Measurements from ENCODE around the gene MAMDC2.

The MAMDC2 gene

DNA sequence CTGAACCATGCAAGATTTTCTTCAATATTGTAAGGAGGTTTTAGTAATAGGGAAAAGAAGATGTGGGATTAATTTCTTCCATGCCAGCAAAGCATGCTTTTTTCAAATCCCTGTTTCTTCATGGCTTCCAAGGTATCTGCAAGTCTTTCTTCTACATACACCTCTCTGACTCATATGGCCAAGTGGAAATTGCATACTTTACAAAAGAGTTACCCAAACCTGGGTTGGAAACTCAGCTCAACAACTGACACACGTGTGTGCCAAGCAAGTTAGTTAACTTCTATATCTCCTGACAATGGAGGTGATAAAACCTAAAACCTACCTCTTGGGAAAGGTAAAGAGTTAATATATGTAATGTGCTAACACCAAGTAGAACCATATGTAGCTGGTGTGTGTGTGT lies 28.5 kb upstream of the MAMDC2 start:
- no peak overlapping the region for H3K4me3 ChIP-seq (ENCODE audit: low read length)
- DNase-seq (ENCODE audit: low read depth): no peak
- TF ChIP-seq, protein P1, sequence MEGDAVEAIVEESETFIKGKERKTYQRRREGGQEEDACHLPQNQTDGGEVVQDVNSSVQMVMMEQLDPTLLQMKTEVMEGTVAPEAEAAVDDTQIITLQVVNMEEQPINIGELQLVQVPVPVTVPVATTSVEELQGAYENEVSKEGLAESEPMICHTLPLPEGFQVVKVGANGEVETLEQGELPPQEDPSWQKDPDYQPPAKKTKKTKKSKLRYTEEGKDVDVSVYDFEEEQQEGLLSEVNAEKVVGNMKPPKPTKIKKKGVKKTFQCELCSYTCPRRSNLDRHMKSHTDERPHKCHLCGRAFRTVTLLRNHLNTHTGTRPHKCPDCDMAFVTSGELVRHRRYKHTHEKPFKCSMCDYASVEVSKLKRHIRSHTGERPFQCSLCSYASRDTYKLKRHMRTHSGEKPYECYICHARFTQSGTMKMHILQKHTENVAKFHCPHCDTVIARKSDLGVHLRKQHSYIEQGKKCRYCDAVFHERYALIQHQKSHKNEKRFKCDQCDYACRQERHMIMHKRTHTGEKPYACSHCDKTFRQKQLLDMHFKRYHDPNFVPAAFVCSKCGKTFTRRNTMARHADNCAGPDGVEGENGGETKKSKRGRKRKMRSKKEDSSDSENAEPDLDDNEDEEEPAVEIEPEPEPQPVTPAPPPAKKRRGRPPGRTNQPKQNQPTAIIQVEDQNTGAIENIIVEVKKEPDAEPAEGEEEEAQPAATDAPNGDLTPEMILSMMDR (conservative IDR thresholded peaks at IDR 0.05; ENCODE audit: low read length): no peak

DNA sequence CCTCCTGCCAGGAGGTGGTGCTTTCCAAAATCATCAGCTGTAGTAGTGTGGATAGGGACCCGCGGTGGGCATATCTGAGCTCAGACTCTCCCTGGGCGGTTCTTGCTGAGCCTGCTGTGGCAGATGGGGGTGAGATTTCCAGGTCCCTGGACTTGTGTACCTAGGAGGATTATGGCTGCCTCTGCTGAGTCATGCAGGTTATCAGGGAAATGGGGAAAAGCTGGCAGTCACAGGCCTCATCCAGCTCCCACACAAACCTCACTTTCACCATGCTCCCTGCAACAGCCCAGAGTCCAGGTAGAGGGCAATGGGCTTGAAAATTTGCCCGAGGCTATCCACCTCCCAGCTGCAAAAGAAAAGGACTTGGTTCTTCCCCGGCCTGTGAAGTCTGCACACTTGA lies 23.4 kb upstream of the MAMDC2 start:
- no peak overlapping the region for H3K4me3 ChIP-seq (ENCODE audit: low read length)
- DNase-seq (ENCODE audit: low read depth): no peak
- TF ChIP-seq, protein P1 (conservative IDR thresholded peaks at IDR 0.05; ENCODE audit: low read length): no peak

DNA sequence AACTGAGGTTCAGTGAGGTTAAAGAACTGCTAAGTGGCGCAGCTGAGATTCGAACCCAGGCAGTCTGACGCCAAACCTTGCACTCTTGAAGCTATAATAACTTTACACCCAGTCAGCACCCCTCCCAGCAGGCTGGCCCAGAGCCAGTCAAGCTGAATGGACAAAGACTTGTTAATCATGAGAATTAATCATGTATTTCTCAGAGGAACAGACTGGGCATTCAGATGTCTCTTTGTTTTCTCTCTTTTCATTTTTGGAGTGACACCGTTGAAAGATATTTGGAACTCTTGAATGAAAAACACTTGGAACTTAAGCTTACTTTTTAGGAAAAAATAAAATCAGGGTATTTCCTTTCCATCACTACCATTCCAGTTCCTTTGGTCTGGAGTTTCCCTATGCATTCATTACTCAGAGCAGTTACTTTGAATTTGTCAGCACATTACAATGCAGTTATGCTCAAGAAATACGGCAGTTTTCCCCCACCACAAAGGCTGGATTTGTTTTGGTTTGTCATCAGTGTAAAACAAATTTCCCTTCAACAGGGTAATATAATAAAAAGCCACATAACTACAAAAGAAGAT lies 22.6 kb upstream of the MAMDC2 start:
- TF ChIP-seq, protein P1 (conservative IDR thresholded peaks at IDR 0.05; ENCODE audit: low read length): no peak
- H3K4me3 ChIP-seq (ENCODE audit: low read length): no peak overlapping the region
- DNase-seq (ENCODE audit: low read depth): peak; percentile 78

DNA sequence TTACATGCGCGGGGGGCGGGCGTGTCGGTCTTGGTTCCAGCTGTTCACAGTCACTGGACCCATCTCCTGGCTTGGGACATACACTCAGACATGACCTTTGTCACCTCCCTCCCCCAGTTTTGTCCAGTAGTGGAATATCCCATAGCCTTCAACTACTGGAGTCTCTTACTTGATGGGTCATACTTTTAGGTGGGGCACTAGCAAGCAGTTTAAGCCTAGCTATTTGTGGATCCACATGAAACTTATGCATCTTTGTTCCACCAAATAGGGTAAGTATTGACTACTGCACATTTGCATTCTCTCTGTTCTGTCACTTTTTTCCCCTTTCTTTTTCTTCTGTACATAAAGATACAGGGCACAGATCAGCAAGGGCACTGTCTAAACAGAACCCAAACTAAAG lies 15.4 kb upstream of the MAMDC2 start:
- no peak overlapping the region for H3K4me3 ChIP-seq (ENCODE audit: low read length)
- DNase-seq (ENCODE audit: low read depth): no peak
- TF ChIP-seq, protein P1 (conservative IDR thresholded peaks at IDR 0.05; ENCODE audit: low read length): no peak

DNA sequence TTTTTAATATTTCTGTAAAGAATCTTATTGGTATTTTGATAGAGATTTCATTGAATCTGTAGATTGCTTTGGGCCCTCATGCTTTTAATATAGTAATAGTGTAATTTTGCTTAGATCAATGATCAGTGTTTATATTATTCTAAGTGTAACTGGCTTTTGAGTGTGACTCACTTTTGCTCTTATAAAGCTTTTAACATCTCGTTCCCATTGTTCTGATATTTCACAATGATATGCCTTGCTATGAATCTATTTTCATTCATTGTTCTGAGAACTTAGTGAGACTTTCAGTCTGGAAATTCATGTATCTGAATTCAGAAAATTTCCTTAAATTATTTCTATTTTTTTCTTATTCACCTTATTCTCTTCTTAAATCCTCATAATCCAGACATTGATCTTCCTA lies 13.5 kb upstream of the MAMDC2 start:
- H3K4me3 ChIP-seq (ENCODE audit: low read length): no peak overlapping the region
- no peak for DNase-seq (ENCODE audit: low read depth)
- TF ChIP-seq, protein P1 (conservative IDR thresholded peaks at IDR 0.05; ENCODE audit: low read length): no peak

DNA sequence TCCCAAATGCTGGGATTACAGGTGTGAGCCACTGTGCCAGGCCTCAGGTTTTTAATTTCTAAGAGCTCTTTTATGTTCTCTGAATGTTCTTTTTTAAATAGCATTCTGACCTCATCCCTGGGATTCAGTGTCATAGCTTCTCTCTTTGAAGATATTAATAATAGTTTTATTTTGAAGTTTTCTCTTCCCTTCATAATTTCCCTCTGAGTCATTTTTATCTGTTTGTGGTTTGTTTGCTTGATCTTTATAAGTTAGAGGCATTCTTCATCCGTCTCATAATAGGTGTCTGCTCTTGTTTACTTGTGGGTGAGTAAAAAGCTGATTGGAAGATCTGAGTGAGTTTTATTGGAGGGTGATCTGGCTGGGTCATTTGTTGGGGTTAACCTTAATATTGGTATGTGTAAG lies 12.5 kb upstream of the MAMDC2 start:
- no peak for DNase-seq (ENCODE audit: low read depth)
- TF ChIP-seq, protein P1 (conservative IDR thresholded peaks at IDR 0.05; ENCODE audit: low read length): no peak
- H3K4me3 ChIP-seq (ENCODE audit: low read length): no peak overlapping the region

DNA sequence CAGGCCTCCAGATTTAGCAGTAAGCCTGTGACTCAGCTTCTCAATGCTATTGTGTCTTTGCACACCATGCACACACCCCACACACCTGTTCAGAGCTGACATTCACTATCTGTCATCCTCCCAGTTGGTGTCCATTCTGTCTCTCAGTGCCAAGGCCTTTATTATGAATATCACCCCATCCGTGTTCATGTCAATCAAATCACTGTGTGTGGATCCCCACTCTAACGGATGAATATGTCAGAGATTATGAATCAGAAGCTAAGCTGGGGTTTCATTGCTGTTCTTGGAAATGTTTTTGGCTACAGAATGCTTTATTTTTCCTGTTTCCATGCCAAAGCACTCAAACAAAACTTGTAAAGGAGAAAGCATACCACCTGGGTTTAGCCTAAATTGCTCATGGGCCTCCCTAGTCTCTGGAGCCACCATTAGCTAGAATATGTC lies 9.4 kb upstream of the MAMDC2 start:
- H3K4me3 ChIP-seq (ENCODE audit: low read length): no peak overlapping the region
- no peak for DNase-seq (ENCODE audit: low read depth)
- TF ChIP-seq, protein P1 (conservative IDR thresholded peaks at IDR 0.05; ENCODE audit: low read length): no peak

All from AG10803 (cell line).